HG03521 (cell line): ENCODE results near the gene RBKS.
A peak's percentile ranks its signal among the peaks of the same experiment; 100 is the strongest.

Experiments used
- ATAC-seq: cut with Tn5 transposase; IDR thresholded peaks from one replicate; pipeline ENCODE4 v1.9.1; 2021; ENCODE audit warnings: mild to moderate bottlenecking, moderate library complexity; ENCODE audit not compliant: unreplicated experiment

RBKS gene

DNA sequence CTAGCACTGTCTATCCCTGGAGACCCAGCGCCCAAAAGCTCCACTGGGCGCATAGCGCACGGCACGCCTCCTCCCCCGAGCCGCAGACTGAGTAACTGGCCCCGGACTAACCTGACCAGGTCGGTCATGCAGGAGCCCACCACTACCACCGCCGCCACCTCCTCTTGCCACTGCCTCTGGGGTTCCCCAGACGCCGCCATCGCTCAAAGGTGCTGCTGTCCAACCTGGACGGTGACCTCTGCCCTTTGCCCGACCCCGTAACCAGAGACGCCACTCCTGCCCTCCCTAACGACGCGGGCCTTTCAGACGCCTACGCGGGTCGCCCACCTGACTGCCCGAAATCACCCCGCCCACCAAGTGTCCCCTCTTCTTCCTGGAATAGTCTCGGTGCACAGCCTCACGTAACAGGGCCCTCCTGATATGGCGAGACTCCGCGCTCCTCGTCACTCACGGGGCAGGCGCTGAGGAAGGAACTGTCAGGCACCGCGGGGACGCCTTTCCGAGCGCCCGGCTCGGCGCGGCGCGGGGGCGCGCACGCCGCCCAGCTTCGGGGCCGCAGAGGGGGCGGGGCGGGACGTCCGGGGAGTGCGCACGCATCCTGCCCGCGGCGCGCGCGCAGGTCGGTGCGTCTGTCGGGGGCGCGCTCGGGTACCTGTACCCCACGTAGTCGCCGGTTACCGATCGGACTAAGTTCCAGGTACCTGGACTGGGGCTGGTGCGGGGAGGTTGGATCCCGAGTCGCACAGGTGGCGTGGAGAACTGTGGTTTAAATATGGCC lies at the start of gene RBKS, which contains the start of gene BABAM2:
Gene RBKS, minus strand, starts transcription at position 242 of the 778 bp plus-strand sequence. Its CDS starts 42 bp downstream, at position 200.
Gene BABAM2, plus strand, starts transcription at position 584 of the 778 bp plus-strand sequence. CDS start 3,828 bp downstream, outside the sequence.
- peak; percentile 77 for ATAC-seq

GRCh38 chr2:27935026-27935425 lies 44.8 kb upstream of the RBKS start:
- ATAC-seq: no peak

DNA sequence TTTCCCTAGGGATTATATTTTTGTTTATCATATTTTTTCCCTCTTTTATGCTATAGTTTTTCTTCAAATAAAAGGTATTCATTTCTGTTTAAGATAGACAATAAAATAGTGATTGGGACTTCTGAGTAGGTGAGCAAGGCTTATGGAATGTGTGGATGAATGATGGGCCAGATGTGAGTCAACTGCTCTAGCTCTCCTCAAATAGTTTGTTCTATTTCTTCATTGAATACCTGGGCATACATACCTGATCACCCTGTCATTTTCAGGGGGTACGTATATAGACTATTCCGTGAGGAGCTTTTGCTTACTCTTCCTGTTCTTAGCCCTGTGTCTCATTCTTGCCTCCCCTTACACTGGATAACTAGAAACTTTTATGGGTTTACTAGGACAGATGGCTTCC lies 42.2 kb upstream of the RBKS start:
- ATAC-seq: no peak

GRCh38 chr2:27931361-27931950 lies 41.3 kb upstream of the RBKS start:
- no peak for ATAC-seq

DNA sequence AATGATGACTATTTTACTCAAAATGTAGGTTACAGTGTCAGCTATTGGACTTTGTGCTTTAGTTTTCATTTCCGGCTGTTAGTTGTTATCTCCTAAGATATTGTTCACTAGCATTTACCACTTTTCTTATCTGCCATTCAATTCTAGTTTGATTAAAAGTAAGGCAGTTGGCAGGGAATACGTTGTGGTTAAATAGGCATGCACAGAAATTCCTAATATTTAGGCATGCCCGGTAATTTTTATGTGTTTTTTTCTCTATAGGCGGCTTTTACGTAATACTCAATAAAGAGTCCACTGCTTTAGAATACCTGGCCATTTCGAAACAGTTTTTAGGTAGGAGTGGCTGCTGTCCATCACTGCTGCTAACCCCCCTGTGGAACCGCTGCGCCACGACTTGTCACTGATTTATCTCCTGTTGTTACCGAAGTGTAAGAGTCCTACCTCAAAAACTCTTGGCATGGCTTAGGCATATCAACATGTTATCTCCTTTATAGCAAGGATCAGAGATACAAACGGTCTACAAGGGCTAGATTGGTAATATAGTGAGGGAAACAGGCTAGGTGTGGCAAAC lies 39.8 kb upstream of the RBKS start:
- no peak for ATAC-seq

DNA sequence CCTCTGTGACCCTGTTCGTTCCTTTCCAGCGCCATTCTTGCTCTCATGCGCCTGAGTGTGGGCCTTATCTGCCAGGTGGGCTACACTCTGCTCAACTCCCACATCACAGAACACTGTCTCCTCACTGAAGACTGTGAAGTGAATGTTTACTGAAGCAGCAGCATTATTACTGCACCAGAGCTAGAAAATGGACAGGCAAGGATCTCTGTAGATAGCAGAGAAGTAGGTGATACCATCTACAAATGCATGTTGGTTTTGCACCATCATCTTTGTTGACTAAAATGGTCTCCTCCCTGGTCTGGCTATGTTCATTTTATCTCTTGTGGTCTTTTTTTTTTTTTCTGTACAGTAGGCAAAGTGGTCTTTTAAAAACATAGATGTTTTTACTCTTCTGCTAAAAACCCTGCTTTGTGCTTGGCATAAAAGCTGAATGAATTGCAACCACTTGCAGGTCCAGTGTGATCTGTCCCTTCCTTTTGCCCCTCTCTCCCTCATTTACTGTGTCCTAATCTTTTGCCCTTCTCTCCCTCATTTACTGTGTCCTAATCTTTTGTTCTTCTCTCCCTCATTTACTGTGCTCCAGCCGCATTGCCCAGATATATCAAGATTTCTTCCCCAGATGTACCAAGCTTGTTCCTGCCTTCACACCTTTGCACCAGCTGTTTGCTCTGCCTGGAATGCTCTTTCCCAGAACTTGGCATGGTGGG lies 35.7 kb upstream of the RBKS start:
- ATAC-seq: no peak

- ATAC-seq: no peak
Observed at GRCh38 chr2:27922842-27923241, 32.7 kb upstream of the RBKS start.

DNA sequence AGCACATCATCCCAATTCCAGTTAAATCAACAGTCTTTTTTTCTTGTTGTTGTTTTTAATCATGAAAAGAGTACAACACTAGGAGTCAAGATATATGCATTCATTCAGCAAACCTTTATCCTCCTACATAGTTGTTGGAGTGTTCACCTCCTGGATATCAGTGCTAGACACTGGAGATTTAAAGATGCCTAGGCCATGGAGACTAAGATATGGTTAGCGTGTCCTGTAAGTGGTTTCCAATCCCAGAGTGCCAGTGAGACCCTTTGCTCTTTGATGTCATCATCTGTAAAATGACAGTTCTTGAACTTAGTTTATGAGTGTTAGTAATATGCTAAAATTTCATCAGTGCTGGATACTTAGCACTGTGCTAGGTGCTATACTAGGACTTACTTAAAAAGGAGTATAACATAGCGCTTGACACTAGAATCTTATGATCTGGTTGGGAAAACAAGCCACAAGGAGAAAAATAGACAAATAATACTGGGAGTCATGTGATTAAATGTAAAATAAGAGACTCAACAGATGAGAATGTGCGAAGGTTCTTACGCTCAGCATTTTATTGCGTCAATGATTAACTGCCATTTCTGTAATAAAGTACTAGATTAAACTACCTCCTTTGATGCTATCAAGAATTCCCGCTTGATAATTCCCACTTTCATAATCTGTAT lies 31.8 kb upstream of the RBKS start:
- no peak for ATAC-seq

DNA sequence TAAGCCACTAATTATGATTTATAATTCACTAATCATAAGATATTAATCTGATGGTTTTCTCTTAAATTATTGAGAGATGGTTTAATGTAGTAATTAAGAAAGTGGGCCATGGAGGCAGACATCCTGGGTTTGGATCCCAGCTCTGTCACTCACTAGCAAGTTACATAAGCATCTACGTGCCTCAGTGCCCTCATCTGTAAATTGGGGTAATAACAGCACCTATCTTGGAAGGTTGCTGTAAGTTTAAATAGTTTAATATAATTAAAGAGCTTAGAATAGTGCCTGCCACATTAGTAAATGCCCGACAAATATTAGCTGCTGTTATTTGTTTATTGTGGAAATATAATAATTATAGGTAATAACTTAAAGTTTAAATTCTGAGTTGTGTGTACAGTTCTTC lies 31.2 kb upstream of the RBKS start:
- ATAC-seq: no peak

GRCh38 chr2:27920148-27920885 lies 30.1 kb upstream of the RBKS start:
- ATAC-seq: no peak

GRCh38 chr2:27916293-27916995 lies 26.3 kb upstream of the RBKS start:
- no peak for ATAC-seq

GRCh38 chr2:27915874-27916273 lies 25.7 kb upstream of the RBKS start:
- ATAC-seq: no peak

- no peak for ATAC-seq
Observed at GRCh38 chr2:27915191-27915590, 25.0 kb upstream of the RBKS start.

GRCh38 chr2:27914805-27915175 lies 24.6 kb upstream of the RBKS start:
- no peak for ATAC-seq

DNA sequence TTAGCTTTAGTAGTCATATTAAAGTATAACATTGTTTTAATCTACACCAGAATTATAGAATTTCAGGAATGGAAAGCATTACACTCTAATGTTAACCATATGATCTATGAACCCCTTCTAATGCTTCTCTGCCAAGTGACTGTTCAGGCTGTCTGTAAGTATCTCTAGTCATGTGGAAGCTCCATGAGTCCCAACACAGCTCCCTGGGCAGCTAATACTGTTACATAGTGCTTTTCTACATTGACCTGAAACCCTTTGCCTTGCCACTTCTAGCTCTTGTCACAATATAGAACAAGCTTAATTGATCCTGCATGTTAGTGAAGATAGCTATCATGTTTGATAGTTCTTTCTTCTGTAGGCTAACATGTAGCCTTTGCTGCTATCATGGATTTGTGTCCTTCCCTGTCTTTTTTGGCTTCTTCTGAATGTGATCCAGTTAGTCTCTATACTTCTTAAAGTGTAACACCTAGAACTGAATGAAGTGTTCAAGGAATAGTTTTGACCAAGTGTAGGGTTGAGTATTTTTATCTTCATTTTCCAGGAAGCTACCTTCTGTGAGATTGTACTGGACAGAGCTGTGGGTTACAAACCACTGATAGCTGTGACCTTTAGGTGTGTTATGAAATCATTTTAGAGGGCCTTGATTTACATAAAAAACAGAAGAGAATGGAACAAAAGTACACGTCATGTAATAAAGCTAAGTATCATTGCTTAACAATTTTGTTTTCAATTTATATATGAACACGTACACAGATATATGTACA lies 24.0 kb upstream of the RBKS start:
- ATAC-seq: no peak

DNA sequence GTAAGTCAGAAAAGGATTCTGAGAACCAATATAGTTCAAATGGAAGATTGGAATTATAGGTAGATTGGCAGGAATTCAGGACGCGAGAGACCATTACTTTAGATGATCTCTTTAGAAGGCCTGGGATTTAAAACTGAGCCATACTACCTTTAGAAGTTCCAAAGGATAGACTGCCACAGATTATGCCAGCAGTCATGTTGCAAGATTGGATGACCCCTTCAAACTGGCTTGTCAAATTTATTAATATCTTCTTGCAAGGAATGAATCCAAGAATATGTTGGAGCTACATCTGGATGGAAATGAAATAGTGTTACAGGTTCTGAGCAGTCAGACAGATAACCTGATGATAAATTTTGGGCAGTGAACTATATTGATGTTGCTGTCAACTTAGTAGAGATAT lies 22.3 kb upstream of the RBKS start:
- no peak for ATAC-seq

- ATAC-seq: no peak
Observed at GRCh38 chr2:27911458-27912210, 21.4 kb upstream of the RBKS start.

DNA sequence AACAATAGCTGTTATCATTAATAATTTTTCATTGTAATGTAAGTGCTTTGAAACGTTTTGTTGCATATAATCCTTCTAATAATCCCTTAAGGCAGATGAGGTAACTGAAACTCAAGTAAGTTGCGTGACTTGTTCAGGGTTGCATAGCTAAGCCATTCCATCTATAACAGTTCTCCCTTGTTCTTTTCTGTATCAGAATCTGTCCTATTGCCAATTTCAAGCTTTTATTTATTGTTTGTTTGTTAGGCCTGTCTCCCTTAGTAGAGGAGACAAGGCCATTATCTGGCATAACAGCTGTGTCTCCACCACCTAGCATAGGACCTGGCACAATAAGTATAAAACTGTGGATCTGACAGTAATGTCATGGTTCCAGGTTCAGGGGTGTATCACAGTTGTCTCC lies 19.7 kb upstream of the RBKS start:
- ATAC-seq: no peak
